Lung (tissue), 16 donors: ENCODE results near the gene CDC42EP4. TPM values are rescaled to one million over a fixed set of nuclear protein-coding genes. Genes with fewer than 3 reads are reported as not detected.

Experiments
- ATAC-seq: fragments of 200-7000 bp; cut with Tn5 transposase; one replicate; pipeline ENCODE4 v1.9.1; 2020; ENCODE audit warnings: moderate number of reproducible peaks; ENCODE audit not compliant: insufficient read depth, low FRiP score
- DNase-seq, 3 donors: peaks; one replicate each; pipeline ENCODE4 v3.0.0-alpha.2; 2013 to 2017
- H3K27ac ChIP-seq, 2 donors: one replicate each; pipeline ENCODE4 v1.5.1; 2013; ENCODE audit warnings: mild to moderate bottlenecking in 2 of 2, moderate library complexity in 2 of 2, control low read depth in 1 of 2, inconsistent platforms in 1 of 2, low read depth in 1 of 2, low read length in 1 of 2
- H3K27me3 ChIP-seq, 3 donors: one replicate each; pipeline ENCODE4 v1.5.1; 2013; ENCODE audit warnings: low read length in 2 of 3; ENCODE audit not compliant: control insufficient read depth in 3 of 3, insufficient read depth in 3 of 3
- H3K36me3 ChIP-seq, 4 donors: one replicate each; pipeline ENCODE4 v1.5.1; 2013; ENCODE audit warnings: low read length in 4 of 4, mild to moderate bottlenecking in 1 of 4, moderate library complexity in 1 of 4; ENCODE audit not compliant: control insufficient read depth in 4 of 4, insufficient read depth in 4 of 4
- H3K4me1 ChIP-seq, 5 donors: one replicate each; pipeline ENCODE4 v1.5.1; 2013; ENCODE audit warnings: low read length in 5 of 5, mild to moderate bottlenecking in 2 of 5, moderate library complexity in 1 of 5; ENCODE audit not compliant: control insufficient read depth in 5 of 5, insufficient read depth in 5 of 5
- H3K4me3 ChIP-seq: one replicate; pipeline ENCODE4 v1.5.1; 2013; ENCODE audit warnings: mild to moderate bottlenecking, control low read depth, moderate library complexity
- H3K9ac ChIP-seq, 2 donors: one replicate each; pipeline ENCODE4 v1.5.1; 2013; ENCODE audit warnings: low read length in 2 of 2, control low read depth in 1 of 2; ENCODE audit not compliant: insufficient read depth in 1 of 2
- H3K9me3 ChIP-seq, 4 donors: one replicate each; pipeline ENCODE4 v1.5.1; 2013; ENCODE audit warnings: low read length in 3 of 4, mild to moderate bottlenecking in 1 of 4, moderate library complexity in 1 of 4; ENCODE audit not compliant: control insufficient read depth in 4 of 4, insufficient read depth in 3 of 4
- CTCF ChIP-seq: IDR thresholded peaks from 2 replicates; pipeline ENCODE4 v1.5.1; 2012; ENCODE audit warnings: mild to moderate bottlenecking; ENCODE audit errors: control extremely low read depth, extremely low read depth
- WGBS, 2 donors: extraction: QIAGEN DNeasy Blood & Tissue Kit; methylation state at CpG; one replicate each; pipeline ENCODE4 v1.1.7; 2013; 5-methylcytosine and 5-hydroxymethylcytosine counted together
- long read RNA-seq, 5 donors: transcript quantifications; one replicate each; lab custom pipeline, GENCODE V29; 2026
- polyA plus RNA-seq, 2 donors: library from polyadenylated mRNA; stranded (reverse); fragments of 200-250 nt; gene quantifications; one replicate each; pipeline ENCODE4 v1.2.1, GENCODE V29; 2013
- total RNA-seq, 2 donors: library from RNA; depleted of rRNA in 1 of 2; stranded (reverse); fragments of >200 nt in 1 of 2; gene quantifications; one replicate each; pipeline ENCODE4 v1.2.1, GENCODE V29; 2014 to 2021
- donor health status: control.
- donor health status: control.
- donor health status: Bipolar disorder and iron deficiency.
- donor health status: healthy.
- donor health status: DM: yes; HTN: yes; CAD: no.

CDC42EP4 gene
- total RNA-seq, result 10 to 100 TPM; 52.0 to 56.2 TPM
- 10 to 100 TPM; 18.6 to 52.2 TPM for polyA plus RNA-seq
- long read RNA-seq, donor 1, transcript CDC42EP4-201 (2 exons, 3,272 nt), result major isoform, 35 of 37 reads
- long read RNA-seq, donor 1, partial matches to known transcripts, result 0 of 37 reads
- long read RNA-seq, donor 1, other reads (novel, unspliced or antisense), result 0 of 37 reads
- long read RNA-seq, donor 2, transcript CDC42EP4-201 (2 exons, 3,272 nt), result major isoform, 8 of 9 reads
- long read RNA-seq, donor 2, partial matches to known transcripts, result 0 of 9 reads
- long read RNA-seq, donor 2, other reads (novel, unspliced or antisense), result 0 of 9 reads
- long read RNA-seq, donor 3, transcript CDC42EP4-201 (2 exons, 3,272 nt), result major isoform, 19 of 23 reads
- long read RNA-seq, donor 3, partial matches to known transcripts, result 0 of 23 reads
- long read RNA-seq, donor 3, other reads (novel, unspliced or antisense), result 0 of 23 reads
- long read RNA-seq, donor 4, transcript CDC42EP4-201 (2 exons, 3,272 nt), result major isoform, 9 of 12 reads
- long read RNA-seq, donor 4, partial matches to known transcripts, result 0 of 12 reads
- long read RNA-seq, donor 4, other reads (novel, unspliced or antisense), result 0 of 12 reads
- long read RNA-seq, donor 5, transcript CDC42EP4-201 (2 exons, 3,272 nt), result major isoform, 38 of 43 reads
- long read RNA-seq, donor 5, partial matches to known transcripts, result 0 of 43 reads
- long read RNA-seq, donor 5, other reads (novel, unspliced or antisense), result 0 of 43 reads

GRCh38 chr17:73311781-73312641 lies at the start of gene CDC42EP4:
TSS of gene CDC42EP4 (minus strand) at chr17:73312001. CDS start at chr17:73286500, 25,501 bp downstream.
- no peak for TF ChIP-seq CTCF
- H3K27me3 ChIP-seq, result no peaks in the 10 kb centered on the region
- H3K4me3 ChIP-seq, result peak within 1 kb of the TSS; percentile 91
- no peaks in the 10 kb centered on the region for H3K9me3 ChIP-seq
- WGBS, 2 donors, result 2% methylated on average over 71 of the region's 71 CpGs
- ATAC-seq (peak; percentile 90), DNase-seq (peak; percentile 97 to 98 (median 98))
- peak within 1 kb of the TSS; percentile 77 to 88 for H3K9ac ChIP-seq
- H3K27ac ChIP-seq, result peak within 1 kb of the TSS; percentile 99
- H3K4me1 ChIP-seq, result peaks cover 2 to 34% (median 7%) of the 10 kb centered on the region in 5 donors
- peaks cover 0 to 18% (median 2%) of the 10 kb centered on the region in 4 donors for H3K36me3 ChIP-seq

GRCh38 chr17:73360961-73361761 lies 49.4 kb upstream of the CDC42EP4 start:
- H3K27me3 ChIP-seq, result no peaks in the 10 kb centered on the region
- H3K4me3 ChIP-seq, result no peak overlapping the region
- ATAC-seq (no peak), DNase-seq (no peak)
- H3K9me3 ChIP-seq, result no peaks in the 10 kb centered on the region
- no peaks in the 10 kb centered on the region for H3K36me3 ChIP-seq
- 82 to 90% methylated on average over 29 of the region's 29 CpGs for WGBS, 2 donors
- H3K27ac ChIP-seq, result no peak overlapping the region
- no peak for TF ChIP-seq CTCF
- no peak overlapping the region for H3K9ac ChIP-seq
- H3K4me1 ChIP-seq, result peaks cover 0 to 35% (median 5%) of the 10 kb centered on the region in 5 donors

GRCh38 chr17:73359987-73360410 lies 48.2 kb upstream of the CDC42EP4 start:
- peak; percentile 28 to 65 (median 63) for DNase-seq
- 68 to 79% methylated on average over 7 of the region's 7 CpGs for WGBS, 2 donors
- Histone ChIP-seq H3K36me3 (no peaks in the 10 kb centered on the region), H3K27ac (no peak overlapping the region), H3K4me1 (peaks cover 0 to 27% (median 0%) of the 10 kb centered on the region in 5 donors), H3K27me3 (no peaks in the 10 kb centered on the region), H3K9me3 (no peaks in the 10 kb centered on the region), H3K4me3 (no peak overlapping the region), H3K9ac (no peak overlapping the region)
- ATAC-seq, result peak; percentile 65
- TF ChIP-seq CTCF, result no peak
